Activated T-cell treated with anti-CD3 and anti-CD28 coated beads, Interleukin-2, amount 50 U/mL, for 4 hours (primary cell): Measurements from ENCODE around the gene MYO18A. TPM values are rescaled to one million over a fixed set of nuclear protein-coding genes. Genes with fewer than 3 reads are reported as not detected.
A peak's percentile ranks its signal among the peaks of the same experiment; 100 is the strongest.

Source experiments
- ATAC-seq, 2 donors: fragments of 200-7000 bp; cut with Tn5 transposase; one replicate each; pipeline ENCODE4 v1.10.0; 2021
- DNase-seq: peaks from one replicate; pipeline ENCODE4 v3.0.0-alpha.2; 2020
- H3K27me3 Mint-ChIP-seq: one replicate; pipeline ENCODE4 v1.8.0; 2021; ENCODE audit warnings: low read depth, mixed read lengths
- H3K36me3 Mint-ChIP-seq: one replicate; pipeline ENCODE4 v1.8.0; 2022; ENCODE audit warnings: mixed read lengths; ENCODE audit not compliant: insufficient read depth
- H3K4me1 Mint-ChIP-seq: one replicate; pipeline ENCODE4 v1.8.0; 2021; ENCODE audit warnings: low read depth, mixed read lengths
- H3K4me3 Mint-ChIP-seq: one replicate; pipeline ENCODE4 v1.8.0; 2021; ENCODE audit warnings: mild to moderate bottlenecking, moderate library complexity, mixed read lengths
- H3K9me3 Mint-ChIP-seq: one replicate; pipeline ENCODE4 v1.8.0; 2021; ENCODE audit warnings: mixed read lengths
- total RNA-seq, 3 donors: library from RNA; stranded (reverse); gene quantifications; one replicate each; pipeline ENCODE4 v1.2.1, GENCODE V29; 2021

MYO18A gene
- total RNA-seq, 3 donors from 2014 or later, result 24.2 to 24.3 (median 24.2) TPM

DNA sequence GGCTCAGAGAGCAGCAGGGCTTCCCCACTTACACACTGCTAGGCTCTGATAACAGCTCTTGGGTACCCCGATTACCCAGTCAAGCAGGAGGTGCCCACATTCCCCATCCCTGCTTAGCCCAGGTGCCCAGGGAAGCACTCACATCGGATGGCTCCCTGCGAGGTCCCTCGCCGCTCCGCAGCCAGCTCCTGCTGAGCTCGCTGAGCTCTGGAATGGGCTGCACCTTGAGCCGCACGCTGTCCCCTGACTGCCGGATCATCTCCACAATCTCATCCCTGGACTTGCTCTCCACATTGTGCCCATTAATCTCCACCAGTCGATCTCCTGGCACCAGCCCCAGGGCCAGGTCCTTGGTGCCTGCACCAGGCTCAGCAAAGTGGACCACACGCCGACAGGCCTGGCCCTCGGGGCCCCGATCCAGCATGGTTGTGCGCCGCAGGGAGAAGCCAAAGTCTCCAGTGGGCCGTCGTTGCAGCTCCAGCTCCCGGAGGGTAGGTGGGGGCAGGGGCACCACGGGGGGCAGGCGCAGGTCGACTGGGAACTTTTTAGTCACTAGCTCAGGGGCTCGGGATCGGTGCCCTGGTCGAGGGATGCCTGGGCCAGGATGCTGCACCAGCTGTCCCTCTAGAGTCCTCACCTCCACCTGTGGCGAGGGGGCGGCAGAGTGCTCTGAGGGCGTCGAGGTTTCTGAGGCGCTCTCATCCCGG is 14.2 kb downstream of the MYO18A start:
- Mint-ChIP-seq H3K4me3 (no peak overlapping the region), H3K27me3 (no peaks in the 10 kb centered on the region), H3K9me3 (no peaks in the 10 kb centered on the region), H3K36me3 (peaks cover 15% of the 10 kb centered on the region), H3K4me1 (no peaks in the 10 kb centered on the region)
- DNase-seq (no peak), ATAC-seq (no peak)

DNA sequence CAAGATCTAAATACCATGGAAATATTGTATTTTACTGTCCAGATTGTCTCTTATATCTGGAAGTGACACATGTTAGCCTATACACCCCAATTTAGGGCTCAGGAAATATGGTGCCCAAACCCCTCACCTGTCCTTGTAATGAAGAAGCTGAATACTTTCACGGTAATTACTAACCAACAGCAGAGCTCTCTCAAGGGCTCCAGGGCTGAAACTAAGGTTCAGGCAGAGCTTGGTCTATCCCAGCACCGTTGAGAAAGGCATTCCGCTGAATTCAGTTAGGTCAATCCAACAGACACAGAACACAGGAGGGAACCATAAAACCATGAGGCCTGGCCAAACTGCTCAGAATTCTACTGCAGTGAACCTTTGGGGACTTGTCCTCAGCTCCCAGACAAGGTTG is 14.9 kb downstream of the MYO18A start:
- H3K27me3 Mint-ChIP-seq, result no peaks in the 10 kb centered on the region
- peaks cover 15% of the 10 kb centered on the region for H3K36me3 Mint-ChIP-seq
- DNase-seq (no peak), ATAC-seq (no peak)
- H3K4me3 Mint-ChIP-seq, result no peak overlapping the region
- no peaks in the 10 kb centered on the region for H3K9me3 Mint-ChIP-seq
- no peaks in the 10 kb centered on the region for H3K4me1 Mint-ChIP-seq

DNA sequence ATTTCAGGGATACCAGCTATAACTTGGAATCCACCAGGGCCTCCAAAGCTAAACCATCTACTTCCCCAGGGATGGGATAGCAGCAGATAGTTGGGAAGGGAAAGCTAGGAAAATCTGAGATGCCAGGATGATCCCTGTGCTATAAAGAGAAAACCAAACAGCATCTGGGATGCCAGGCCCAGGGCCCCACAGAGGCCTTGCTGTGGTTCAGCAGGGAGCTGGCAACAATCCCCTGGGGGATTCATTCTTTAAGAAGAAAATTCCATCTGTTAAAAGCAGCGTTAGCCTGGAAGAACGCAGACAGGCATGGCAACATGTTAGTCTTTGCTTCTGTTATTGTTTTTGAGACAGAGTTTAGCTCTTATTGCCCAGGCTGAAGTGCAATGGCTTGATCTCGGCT is 16.6 kb downstream of the MYO18A start:
- DNase-seq (no peak), ATAC-seq (no peak)
- Mint-ChIP-seq H3K9me3 (no peaks in the 10 kb centered on the region), H3K27me3 (no peaks in the 10 kb centered on the region), H3K36me3 (peaks cover 15% of the 10 kb centered on the region), H3K4me3 (no peak overlapping the region), H3K4me1 (peaks cover 12% of the 10 kb centered on the region)

DNA sequence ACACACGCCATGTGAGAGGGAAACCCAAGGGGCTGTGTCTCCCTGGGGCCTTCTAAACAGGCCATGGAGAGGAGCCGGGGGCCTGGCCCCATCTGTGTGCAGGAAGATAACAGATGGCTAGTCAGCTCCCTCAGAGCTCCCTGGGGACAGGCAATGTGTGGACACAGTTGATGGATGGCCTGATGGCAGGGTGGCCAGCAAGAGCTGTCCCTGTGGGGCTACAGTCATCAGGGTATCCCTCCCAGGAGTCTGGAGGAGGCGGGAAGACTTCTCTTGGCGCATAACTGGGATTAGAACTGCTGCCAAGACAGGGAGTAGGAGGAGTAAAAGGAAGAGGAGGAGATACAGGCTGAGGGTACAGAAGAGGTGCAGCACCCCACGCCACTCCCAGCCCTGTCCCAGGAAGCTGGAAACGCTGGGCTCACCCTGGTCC is 17.3 kb downstream of the MYO18A start:
- no peak overlapping the region for H3K4me3 Mint-ChIP-seq
- DNase-seq (no peak), ATAC-seq (no peak)
- peaks cover 15% of the 10 kb centered on the region for H3K36me3 Mint-ChIP-seq
- H3K27me3 Mint-ChIP-seq, result no peaks in the 10 kb centered on the region
- H3K4me1 Mint-ChIP-seq, result peaks cover 12% of the 10 kb centered on the region
- H3K9me3 Mint-ChIP-seq, result no peaks in the 10 kb centered on the region

DNA sequence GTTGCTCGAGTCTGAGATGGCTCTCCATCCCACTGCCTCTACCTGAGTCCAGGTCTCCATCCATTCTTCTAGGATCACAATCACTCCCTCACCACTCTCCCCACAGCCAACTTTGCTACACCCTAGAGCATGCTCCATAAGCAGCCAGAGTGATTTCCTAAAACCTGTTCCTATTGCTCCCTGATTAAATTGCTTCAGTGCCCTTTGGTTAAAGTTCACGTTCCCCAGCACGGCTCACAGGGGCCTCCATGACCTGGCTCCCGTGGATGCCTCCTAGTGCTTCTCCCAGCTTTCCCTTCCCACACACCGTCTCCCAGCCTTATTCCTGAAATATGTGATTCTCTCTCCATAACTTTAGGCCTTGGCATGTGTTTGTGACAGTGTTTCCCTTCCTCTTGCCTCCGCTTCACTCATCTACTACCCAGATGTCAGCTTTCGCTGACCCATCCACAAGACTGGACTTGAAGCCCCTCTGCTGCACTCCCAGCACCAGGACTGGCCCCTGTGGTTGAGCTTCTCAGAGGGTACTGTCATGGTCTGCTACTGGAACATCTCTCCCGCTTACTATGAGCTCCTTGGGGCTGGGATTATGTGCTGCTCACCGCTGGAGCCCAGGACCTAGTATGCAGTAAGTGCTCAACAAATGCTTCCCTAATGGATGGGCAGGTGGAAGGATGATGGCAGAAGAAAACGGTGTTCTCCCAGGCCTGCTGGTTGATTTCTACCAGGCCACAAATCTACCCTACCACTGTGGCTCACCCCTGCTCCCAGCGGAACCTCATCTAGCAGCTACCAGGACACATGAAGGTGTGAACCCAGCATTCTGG is 17.9 kb downstream of the MYO18A start:
- ATAC-seq (no peak), DNase-seq (no peak)
- Mint-ChIP-seq H3K27me3 (no peaks in the 10 kb centered on the region), H3K9me3 (no peaks in the 10 kb centered on the region), H3K36me3 (peaks cover 15% of the 10 kb centered on the region), H3K4me1 (peaks cover 12% of the 10 kb centered on the region), H3K4me3 (no peak overlapping the region)

DNA sequence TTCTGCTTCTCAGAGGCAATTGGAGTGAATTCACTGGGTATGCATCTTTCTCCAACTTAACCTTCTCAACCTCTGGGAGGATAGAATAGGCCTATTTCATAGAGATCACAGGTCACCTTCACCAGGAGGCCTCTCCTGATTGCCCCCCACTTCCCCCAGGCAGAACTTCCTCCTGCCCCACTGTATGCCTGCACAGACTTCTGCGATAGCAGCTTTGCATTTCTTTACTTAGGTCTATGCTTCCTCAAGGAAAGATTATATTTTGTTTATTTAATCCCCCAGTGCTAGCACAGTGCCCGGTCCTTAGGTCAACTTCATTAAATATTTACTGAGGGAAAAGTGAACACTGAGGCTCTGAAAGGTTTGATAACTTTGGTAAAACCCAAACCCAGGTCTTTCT is 19.9 kb downstream of the MYO18A start:
- DNase-seq (no peak), ATAC-seq (no peak)
- Mint-ChIP-seq H3K27me3 (no peaks in the 10 kb centered on the region), H3K36me3 (peaks cover 7% of the 10 kb centered on the region), H3K4me3 (no peak overlapping the region), H3K4me1 (peaks cover 20% of the 10 kb centered on the region), H3K9me3 (no peaks in the 10 kb centered on the region)

DNA sequence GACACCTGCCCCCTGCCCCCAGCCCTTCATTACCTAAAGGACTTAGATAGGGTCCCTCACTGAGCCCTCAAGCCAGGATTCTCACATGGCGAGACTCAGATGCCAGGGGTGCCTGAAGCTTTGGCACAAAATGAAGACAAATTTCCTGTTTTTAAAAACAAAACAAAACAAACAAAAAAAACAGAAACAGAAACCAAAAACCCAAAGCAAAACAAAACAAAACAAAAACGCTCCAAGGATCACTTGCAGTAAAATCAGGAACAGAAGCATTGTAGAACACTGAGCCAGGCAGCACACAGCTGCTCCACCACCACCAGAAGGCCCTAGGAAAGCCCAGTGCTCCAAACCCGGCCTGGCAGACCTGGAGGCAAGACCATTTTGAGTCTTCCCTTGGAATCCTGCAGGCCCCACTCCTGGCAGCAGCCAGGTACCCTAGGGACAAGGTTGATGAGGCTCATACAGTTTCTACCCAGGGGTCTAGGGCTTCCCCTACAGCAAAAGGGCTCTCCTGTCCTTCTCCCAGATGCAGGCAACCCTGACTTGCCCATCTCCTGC is 20.8 kb downstream of the MYO18A start:
- DNase-seq, result no peak
- peaks cover 2% of the 10 kb centered on the region for H3K36me3 Mint-ChIP-seq
- ATAC-seq, result no peak
- no peaks in the 10 kb centered on the region for H3K9me3 Mint-ChIP-seq
- H3K4me3 Mint-ChIP-seq, result no peak overlapping the region
- H3K4me1 Mint-ChIP-seq, result peaks cover 28% of the 10 kb centered on the region
- H3K27me3 Mint-ChIP-seq, result no peaks in the 10 kb centered on the region

DNA sequence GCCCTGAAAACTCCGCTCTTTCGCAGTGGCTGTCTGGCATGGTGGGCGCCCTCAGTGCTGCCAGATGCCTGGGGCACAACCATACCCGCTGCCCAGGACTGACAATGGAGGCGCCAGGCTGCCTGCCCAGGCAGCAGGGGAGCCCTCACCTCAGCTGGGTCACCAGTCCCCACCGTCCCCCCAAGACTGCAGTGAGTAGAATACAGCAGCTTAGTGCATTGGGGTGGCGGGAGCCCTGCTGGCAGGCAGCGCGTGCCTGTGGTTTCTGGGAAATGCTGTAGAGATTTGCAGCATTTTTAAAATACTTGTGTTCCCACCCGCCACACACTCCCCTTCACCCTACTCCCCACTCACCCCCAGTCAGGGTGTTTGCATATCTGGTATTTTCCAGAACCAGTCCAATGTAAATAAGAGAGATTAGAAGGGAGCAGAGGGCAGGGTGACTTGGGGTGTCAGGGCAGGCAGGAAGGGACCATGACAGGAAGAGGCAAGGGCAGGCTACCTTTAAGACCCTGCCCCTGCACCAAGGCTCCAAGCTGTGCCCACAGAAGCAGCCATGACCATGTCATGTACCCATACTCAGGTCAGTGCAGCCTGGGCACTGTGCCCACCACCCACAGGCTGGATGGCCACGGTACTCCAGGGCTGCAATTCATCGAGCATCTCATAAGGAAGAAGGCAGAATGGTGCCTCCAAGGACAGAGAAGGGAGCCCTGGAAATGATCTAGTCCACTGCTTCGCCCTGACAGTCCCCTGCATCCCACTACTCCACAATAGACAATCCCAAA is 21.5 kb downstream of the MYO18A start:
- Mint-ChIP-seq H3K4me3 (no peak overlapping the region), H3K27me3 (no peaks in the 10 kb centered on the region), H3K36me3 (no peaks in the 10 kb centered on the region), H3K4me1 (peaks cover 33% of the 10 kb centered on the region), H3K9me3 (no peaks in the 10 kb centered on the region)
- DNase-seq, result no peak
- no peak for ATAC-seq

DNA sequence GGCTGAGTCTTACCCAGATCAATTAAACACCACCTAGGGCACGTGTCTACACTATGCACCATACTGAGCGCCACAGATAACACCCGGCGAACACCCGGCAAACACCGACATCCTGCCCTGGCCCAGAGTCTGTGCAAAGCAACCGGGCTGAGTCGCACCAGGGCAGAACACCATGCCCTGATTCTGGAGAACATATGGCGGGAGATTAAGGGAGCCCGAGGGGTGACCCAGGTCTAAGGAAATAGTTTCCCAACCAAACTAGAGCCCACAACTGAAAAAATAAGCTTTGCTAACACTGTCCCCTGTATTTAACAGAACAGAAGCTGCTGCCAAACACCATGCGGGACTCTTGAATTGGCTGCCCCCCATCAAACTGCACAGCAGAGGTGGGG is 22.1 kb downstream of the MYO18A start:
- no peaks in the 10 kb centered on the region for H3K9me3 Mint-ChIP-seq
- DNase-seq (no peak), ATAC-seq (no peak)
- no peaks in the 10 kb centered on the region for H3K27me3 Mint-ChIP-seq
- no peaks in the 10 kb centered on the region for H3K36me3 Mint-ChIP-seq
- no peak overlapping the region for H3K4me3 Mint-ChIP-seq
- peaks cover 36% of the 10 kb centered on the region for H3K4me1 Mint-ChIP-seq

DNA sequence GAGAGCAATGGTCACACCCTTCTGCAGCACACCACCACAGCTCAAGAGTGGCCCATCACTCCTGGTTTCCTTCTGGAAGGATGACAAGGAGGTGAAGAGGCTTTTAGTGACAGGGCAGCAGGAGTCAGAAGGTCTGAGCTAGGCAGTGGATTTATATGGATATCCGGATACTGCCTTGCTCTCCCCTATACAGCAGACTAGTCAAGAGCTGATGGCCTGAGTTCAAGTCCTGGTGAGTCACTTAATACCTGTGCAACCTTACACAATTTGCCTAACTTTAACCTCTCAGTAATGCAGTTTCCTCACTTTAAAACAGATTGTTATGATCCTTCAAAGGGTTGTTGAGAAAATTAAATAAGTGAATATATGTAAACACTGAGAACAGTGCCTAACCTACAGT is 22.9 kb downstream of the MYO18A start:
- H3K36me3 Mint-ChIP-seq, result no peaks in the 10 kb centered on the region
- no peaks in the 10 kb centered on the region for H3K9me3 Mint-ChIP-seq
- no peaks in the 10 kb centered on the region for H3K27me3 Mint-ChIP-seq
- peaks cover 36% of the 10 kb centered on the region for H3K4me1 Mint-ChIP-seq
- DNase-seq, result no peak
- no peak overlapping the region for H3K4me3 Mint-ChIP-seq
- ATAC-seq, result no peak

DNA sequence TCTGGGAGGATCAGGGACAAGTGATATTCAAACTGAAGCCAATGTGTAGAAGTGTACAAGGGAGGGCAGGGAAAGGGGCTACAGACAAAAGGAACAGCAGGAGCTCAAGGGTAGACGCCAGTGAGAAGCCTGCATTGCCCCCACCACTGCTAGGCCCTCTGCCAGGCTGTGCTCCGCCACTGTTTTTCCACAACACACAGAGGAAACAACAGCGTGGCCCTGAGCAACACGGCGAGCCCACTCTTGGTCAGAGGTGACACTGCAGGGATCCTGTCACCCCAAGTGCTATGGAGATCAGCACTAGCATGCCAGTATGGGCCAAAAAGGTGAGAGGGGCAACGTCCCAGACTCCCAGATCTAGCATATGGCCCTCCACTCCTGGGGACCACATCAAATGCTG is 23.4 kb downstream of the MYO18A start:
- Mint-ChIP-seq H3K9me3 (no peaks in the 10 kb centered on the region), H3K27me3 (no peaks in the 10 kb centered on the region), H3K4me1 (peaks cover 36% of the 10 kb centered on the region), H3K4me3 (no peak overlapping the region), H3K36me3 (no peaks in the 10 kb centered on the region)
- no peak for ATAC-seq
- no peak for DNase-seq

DNA sequence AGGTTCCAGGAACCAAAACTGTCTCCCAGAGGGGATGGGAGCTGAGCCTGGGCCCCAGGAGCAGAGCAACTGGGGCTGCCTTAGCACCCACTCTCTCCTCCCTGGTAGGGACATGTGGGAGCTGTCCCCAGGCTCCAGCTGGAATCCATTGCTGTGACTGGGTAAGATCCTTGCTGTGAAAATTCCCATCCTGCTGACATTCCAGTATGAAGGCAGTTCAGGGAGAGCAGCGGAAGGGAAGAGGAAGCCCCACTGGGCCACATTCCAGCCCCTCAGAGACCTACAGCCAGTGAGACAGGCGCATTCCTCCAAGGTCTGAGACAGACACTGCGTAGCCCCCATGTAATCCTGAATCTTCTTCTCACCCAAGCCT is 24.2 kb downstream of the MYO18A start:
- H3K27me3 Mint-ChIP-seq, result no peaks in the 10 kb centered on the region
- H3K4me3 Mint-ChIP-seq, result no peak overlapping the region
- H3K4me1 Mint-ChIP-seq, result peaks cover 37% of the 10 kb centered on the region
- DNase-seq (no peak), ATAC-seq (no peak)
- no peaks in the 10 kb centered on the region for H3K36me3 Mint-ChIP-seq
- no peaks in the 10 kb centered on the region for H3K9me3 Mint-ChIP-seq

DNA sequence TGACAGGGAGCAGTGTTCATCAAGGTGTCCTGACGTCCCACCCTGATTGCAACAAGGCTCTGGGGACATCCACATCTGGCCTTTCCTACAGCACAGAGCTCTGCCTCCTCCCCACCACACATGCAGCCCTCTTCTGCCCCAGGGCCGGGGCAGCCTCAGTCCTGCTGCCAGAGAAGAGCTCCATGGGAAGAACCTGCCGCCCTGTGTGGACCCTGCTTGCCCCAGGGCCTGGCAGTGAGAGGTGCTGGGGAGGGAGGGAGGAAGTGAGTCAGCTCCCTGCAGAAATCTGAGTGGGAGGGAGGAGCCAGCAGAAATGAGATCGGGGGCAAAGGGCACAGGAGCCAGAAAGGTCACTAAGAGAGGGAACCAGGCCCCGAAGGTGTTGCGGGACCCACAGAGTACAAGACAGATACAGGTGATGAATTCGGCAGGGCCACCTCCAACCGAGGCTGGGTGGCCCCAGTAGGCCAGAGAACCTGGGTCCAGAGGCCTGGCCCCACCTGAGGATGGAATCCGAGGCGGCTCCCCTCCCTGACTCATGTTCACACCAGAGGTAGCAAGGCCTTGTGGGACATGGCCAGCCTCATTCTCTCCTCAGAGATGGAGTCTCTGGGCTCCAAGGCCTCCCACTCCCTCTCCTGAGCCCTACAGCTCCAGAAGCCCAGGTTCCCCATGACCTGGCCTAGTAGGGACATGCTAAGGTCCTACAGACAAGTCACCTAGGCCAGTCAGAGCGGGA is 24.8 kb downstream of the MYO18A start:
- peak overlapping the region; percentile 22 for H3K4me3 Mint-ChIP-seq
- ATAC-seq, result peak; percentile 95 to 96
- H3K9me3 Mint-ChIP-seq, result no peaks in the 10 kb centered on the region
- H3K4me1 Mint-ChIP-seq, result peaks cover 39% of the 10 kb centered on the region
- no peaks in the 10 kb centered on the region for H3K27me3 Mint-ChIP-seq
- peak; percentile 63 for DNase-seq
- H3K36me3 Mint-ChIP-seq, result no peaks in the 10 kb centered on the region
